B cell (primary cell): ENCODE data around the gene TMEM147. TPM values are rescaled to one million over a fixed set of nuclear protein-coding genes. Genes with fewer than 3 reads are reported as not detected.

ENCODE experiments used
- ATAC-seq: fragments of 200-7000 bp; cut with Tn5 transposase; one replicate; pipeline ENCODE4 v1.10.0; 2021; ENCODE audit warnings: low read depth, mild to moderate bottlenecking, moderate number of reproducible peaks, moderate library complexity
- CTCF ChIA-PET: fragments of 350-600 bp; sonication (Branson Sonifier 250); formaldehyde crosslinking; loops from one replicate; lab custom pipeline; 2021; ENCODE audit warnings: antibody characterized with exemption, inconsistent platforms; lab: Charles Lee
- POLR2A ChIA-PET: fragments of 350-600 bp; sonication (Branson Sonifier 250); formaldehyde crosslinking; loops from one replicate; lab custom pipeline; 2021; ENCODE audit warnings: antibody characterized with exemption; lab: Charles Lee
- DNase-seq: peaks from one replicate; pipeline ENCODE4 v3.0.0; 2013
- H2AFZ ChIP-seq: 2 replicates; pipeline ENCODE4 v1.6.1; 2012; ENCODE audit warnings: mild to moderate bottlenecking, low read depth, low read length; ENCODE audit not compliant: insufficient read depth, poor library complexity, severe bottlenecking
- H3K27ac ChIP-seq, 2 donors: 1 replicate in 1 of 2; 2 replicates in 1 of 2; pipeline ENCODE4 v1.5.1; 2012 to 2013; ENCODE audit warnings: low read length in 2 of 2, mild to moderate bottlenecking in 2 of 2, moderate library complexity in 1 of 2
- H3K27me3 ChIP-seq, 4 experiments: fragments of 200-600 bp in 1 of 4; sonication (generic) in 1 of 4; replicated peaks in 1 of 4; 1 replicate in 2 of 4; 2 replicates in 2 of 4; pipeline versions ENCODE4 v1.6.1 to v1.7.0; 2013 to 2016; ENCODE audit warnings: low read length in 3 of 4, mild to moderate bottlenecking in 2 of 4, mixed read lengths in 1 of 4, moderate library complexity in 1 of 4; ENCODE audit not compliant: insufficient read depth in 4 of 4, control insufficient read depth in 3 of 4; ENCODE audit errors: control extremely low read depth in 1 of 4
- H3K36me3 ChIP-seq, 2 experiments: replicated peaks in 1 of 2; 1 replicate in 1 of 2; 2 replicates in 1 of 2; pipeline versions ENCODE4 v1.6.1 to v1.7.1; 2013; ENCODE audit warnings: low read length in 1 of 2; ENCODE audit not compliant: insufficient read depth in 2 of 2, control insufficient read depth in 1 of 2; ENCODE audit errors: control extremely low read depth in 1 of 2, extremely low read depth in 1 of 2
- H3K4me1 ChIP-seq, 2 donors: fragments of 200-600 bp in 1 of 2; sonication (generic) in 1 of 2; 1 replicate in 1 of 2; 2 replicates in 1 of 2; pipeline versions ENCODE4 v1.5.1 to v1.6.1; 2013 to 2017; ENCODE audit warnings: low read length in 2 of 2; ENCODE audit not compliant: control insufficient read depth in 2 of 2, insufficient read depth in 2 of 2
- H3K4me2 ChIP-seq: replicated peaks from 2 replicates; pipeline ENCODE3; 2012; ENCODE audit warnings: mild to moderate bottlenecking, low read depth, low read length; ENCODE audit not compliant: poor library complexity, severe bottlenecking
- H3K4me3 ChIP-seq, 5 experiments: fragments of 200-600 bp in 1 of 5; sonication (generic) in 1 of 5; 1 replicate in 3 of 5; 2 replicates in 2 of 5; pipeline versions ENCODE4 v1.5.1 to v1.7.0; 2011 to 2016; ENCODE audit warnings: low read length in 4 of 5, mild to moderate bottlenecking in 4 of 5, low read depth in 2 of 5, control low read depth in 1 of 5, moderate library complexity in 1 of 5; ENCODE audit not compliant: insufficient read depth in 1 of 5; ENCODE audit errors: control extremely low read depth in 1 of 5, extremely low read depth in 1 of 5
- H3K79me2 ChIP-seq: fragments of 200-600 bp; sonication (generic); one replicate; pipeline ENCODE4 v1.6.0; 2016; ENCODE audit warnings: low read length; ENCODE audit not compliant: control insufficient read depth, insufficient read depth
- H3K9ac ChIP-seq: fragments of 200-600 bp; sonication (generic); 2 replicates; pipeline ENCODE4 v1.6.1; 2017; ENCODE audit warnings: mild to moderate bottlenecking, low read length, moderate library complexity
- H3K9me3 ChIP-seq, 3 donors: one replicate each; pipeline versions ENCODE4 v1.6.1 to v1.7.1; 2013; ENCODE audit warnings: low read length in 2 of 3; ENCODE audit not compliant: control insufficient read depth in 2 of 3, insufficient read depth in 1 of 3; ENCODE audit errors: control extremely low read depth in 1 of 3
- H4K20me1 ChIP-seq: 2 replicates; pipeline ENCODE4 v1.6.0; 2012; ENCODE audit warnings: mild to moderate bottlenecking, low read length; ENCODE audit not compliant: insufficient read depth, control insufficient read depth, poor library complexity, severe bottlenecking
- H3K27ac Mint-ChIP-seq: one replicate; pipeline ENCODE4 v1.8.0; 2021; ENCODE audit warnings: mixed read lengths
- H3K27me3 Mint-ChIP-seq: one replicate; pipeline ENCODE4 v1.8.0; 2021; ENCODE audit warnings: mixed read lengths
- H3K4me1 Mint-ChIP-seq: one replicate; pipeline ENCODE4 v1.8.0; 2021; ENCODE audit warnings: mixed read lengths
- H3K4me3 Mint-ChIP-seq: one replicate; pipeline ENCODE4 v1.8.0; 2021; ENCODE audit warnings: mixed read lengths
- H3K9me3 Mint-ChIP-seq: one replicate; pipeline ENCODE4 v1.8.0; 2022; ENCODE audit warnings: mixed read lengths; ENCODE audit not compliant: insufficient read depth
- EZH2 ChIP-seq: IDR thresholded peaks from 2 replicates; pipeline ENCODE4 v1.6.1; 2012; ENCODE audit warnings: borderline replicate concordance, low read depth, mild to moderate bottlenecking, moderate library complexity, low read length; ENCODE audit not compliant: insufficient read depth, poor library complexity, severe bottlenecking
- WGBS: methylation state at CpG from one replicate; pipeline ENCODE4 v1.1.5; 2013; ENCODE audit warnings: missing lambda C conversion rate; ENCODE audit not compliant: insufficient coverage; 5-methylcytosine and 5-hydroxymethylcytosine counted together
- intact Hi-C: fragments of 100-400 bp; cut with micrococcal nuclease; formaldehyde crosslinking; loops from one replicate; pipeline ENCODE4 v1.10.0; 2022
- polyA plus RNA-seq: library from polyadenylated mRNA; depleted of rRNA; stranded (reverse); fragments of >200 nt; gene quantifications from 2 replicates; pipeline ENCODE4 v1.2.3, GENCODE V29; 2012
- total RNA-seq, 2 donors: library from RNA; stranded (reverse); fragments of 120-200 nt in 1 of 2; gene quantifications; 1 replicate in 1 of 2; 2 replicates in 1 of 2; pipeline versions ENCODE4 v1.2.3 to v1.2.4, GENCODE V29; 2013 to 2022
- TF ChIP-seq, protein P1 (sequence below): fragments of 200-600 bp; IDR thresholded peaks from one replicate; pipeline ENCODE4 v1.8.0; 2022; ENCODE audit warnings: antibody characterized with exemption, mild to moderate bottlenecking

TMEM147 gene
- total and polyA plus RNA-seq, 2 donors (not counting 1 experiment from before 2014, with no cell fraction given): 39.8 to 68.9 TPM

DNA sequence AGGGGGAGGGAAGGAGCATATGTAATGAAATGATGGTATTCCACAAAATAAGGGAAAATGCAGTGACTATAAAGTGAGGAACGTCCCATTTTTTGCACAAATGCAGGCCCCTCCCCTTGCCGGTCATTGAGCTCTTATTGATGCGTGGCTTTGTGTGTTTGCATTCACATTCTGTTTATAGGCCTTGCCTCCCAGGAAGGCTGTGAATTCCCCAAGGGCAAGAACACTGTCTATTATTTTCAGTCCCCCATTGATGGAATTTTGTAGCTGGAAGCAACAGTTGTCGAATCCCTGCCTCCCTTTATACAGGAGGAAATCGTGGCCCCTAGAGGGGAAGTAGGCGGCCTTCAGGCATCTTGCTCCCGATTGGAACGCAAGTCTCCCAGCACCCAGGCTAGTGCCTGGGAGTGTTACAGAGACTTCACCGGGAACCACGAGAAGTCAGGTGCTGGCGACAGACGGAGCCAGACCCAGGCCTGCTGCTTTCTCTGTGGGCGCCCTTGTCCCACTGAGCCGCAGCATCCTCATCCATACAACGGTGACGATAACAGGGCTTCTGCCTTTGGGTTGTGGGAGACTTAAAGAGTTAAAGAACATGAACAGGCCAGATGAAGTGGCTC lies 24.2 kb upstream of the TMEM147 start:
- Histone ChIP-seq H3K9me3 (no peaks in the 10 kb centered on the region), H4K20me1 (no peaks in the 10 kb centered on the region), H3K4me2 (no peak overlapping the region), H3K4me3 (no peak overlapping the region), H2AFZ (no peak overlapping the region), H3K36me3 (no peaks in the 10 kb centered on the region), H3K79me2 (no peaks in the 10 kb centered on the region), H3K4me1 (no peaks in the 10 kb centered on the region), H3K27ac (no peak overlapping the region), H3K9ac (no peak overlapping the region), H3K27me3 (peaks cover 0 to 5% (median 2%) of the 10 kb centered on the region in 4 experiments)
- H3K4me1 Mint-ChIP-seq: no peaks in the 10 kb centered on the region
- TF ChIP-seq EZH2: no peak
- TF ChIP-seq, protein P1, sequence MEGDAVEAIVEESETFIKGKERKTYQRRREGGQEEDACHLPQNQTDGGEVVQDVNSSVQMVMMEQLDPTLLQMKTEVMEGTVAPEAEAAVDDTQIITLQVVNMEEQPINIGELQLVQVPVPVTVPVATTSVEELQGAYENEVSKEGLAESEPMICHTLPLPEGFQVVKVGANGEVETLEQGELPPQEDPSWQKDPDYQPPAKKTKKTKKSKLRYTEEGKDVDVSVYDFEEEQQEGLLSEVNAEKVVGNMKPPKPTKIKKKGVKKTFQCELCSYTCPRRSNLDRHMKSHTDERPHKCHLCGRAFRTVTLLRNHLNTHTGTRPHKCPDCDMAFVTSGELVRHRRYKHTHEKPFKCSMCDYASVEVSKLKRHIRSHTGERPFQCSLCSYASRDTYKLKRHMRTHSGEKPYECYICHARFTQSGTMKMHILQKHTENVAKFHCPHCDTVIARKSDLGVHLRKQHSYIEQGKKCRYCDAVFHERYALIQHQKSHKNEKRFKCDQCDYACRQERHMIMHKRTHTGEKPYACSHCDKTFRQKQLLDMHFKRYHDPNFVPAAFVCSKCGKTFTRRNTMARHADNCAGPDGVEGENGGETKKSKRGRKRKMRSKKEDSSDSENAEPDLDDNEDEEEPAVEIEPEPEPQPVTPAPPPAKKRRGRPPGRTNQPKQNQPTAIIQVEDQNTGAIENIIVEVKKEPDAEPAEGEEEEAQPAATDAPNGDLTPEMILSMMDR: no peak
- no peak overlapping the region for H3K4me3 Mint-ChIP-seq
- ChIA-PET CTCF (interaction anchor here (1.7 kb wide), 1 partner anchor 11 kb away, joined by 11 read pairs; no protein-coding TSS in a partner anchor), POLR2A (no interaction called here)
- H3K9me3 Mint-ChIP-seq: no peaks in the 10 kb centered on the region
- WGBS: 83% methylated on average over 14 of the region's 16 CpGs
- no peak overlapping the region for H3K27ac Mint-ChIP-seq
- intact Hi-C loops: no loop called here
- DNase-seq: no peak
- peaks cover 34% of the 10 kb centered on the region for H3K27me3 Mint-ChIP-seq
- no peak for ATAC-seq

DNA sequence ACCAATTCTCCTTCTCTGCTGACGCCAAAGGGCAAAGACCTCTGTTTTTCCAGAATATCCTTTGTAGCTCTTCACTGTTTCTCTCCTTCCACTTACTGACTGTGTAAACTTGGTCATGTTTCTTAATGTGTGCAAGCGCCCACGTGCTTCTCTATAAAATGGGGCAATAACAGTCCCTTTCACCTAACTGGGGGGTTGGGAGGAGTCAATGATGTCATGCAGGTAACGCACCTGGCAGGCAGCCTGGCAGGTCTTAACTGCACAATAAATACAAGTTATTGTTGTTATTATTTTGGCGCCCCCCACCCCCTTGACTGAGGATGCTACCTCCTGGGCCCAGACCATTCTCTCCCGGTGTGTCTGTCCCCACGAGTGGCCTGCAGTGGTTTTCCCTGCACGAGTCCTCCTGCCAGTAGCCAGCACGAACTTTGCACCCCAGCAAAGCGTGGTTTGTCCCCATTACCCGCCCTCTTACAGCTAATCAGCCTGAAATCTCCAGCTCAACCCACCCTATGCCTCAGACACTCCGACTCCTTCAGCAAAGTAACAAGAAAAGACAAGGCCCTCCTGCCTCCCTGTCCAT lies 22.6 kb upstream of the TMEM147 start:
- H3K4me3 ChIP-seq: no peak overlapping the region
- POLR2A ChIA-PET: no interaction called here
- no peak overlapping the region for H3K9ac ChIP-seq
- no peaks in the 10 kb centered on the region for H3K79me2 ChIP-seq
- WGBS: 88% methylated on average over 9 of the region's 12 CpGs
- peaks cover 0 to 11% (median 2%) of the 10 kb centered on the region in 4 experiments for H3K27me3 ChIP-seq
- Mint-ChIP-seq H3K9me3 (no peaks in the 10 kb centered on the region), H3K27me3 (peaks cover 36% of the 10 kb centered on the region), H3K4me3 (no peak overlapping the region), H3K27ac (no peak overlapping the region), H3K4me1 (no peaks in the 10 kb centered on the region)
- H3K36me3 ChIP-seq: no peaks in the 10 kb centered on the region
- no peak overlapping the region for H2AFZ ChIP-seq
- no peak overlapping the region for H3K4me2 ChIP-seq
- no peak for ATAC-seq
- DNase-seq: no peak
- no peaks in the 10 kb centered on the region for H3K9me3 ChIP-seq
- CTCF ChIA-PET: no interaction called here
- no peak for TF ChIP-seq EZH2
- TF ChIP-seq, protein P1: no peak
- H3K4me1 ChIP-seq: no peaks in the 10 kb centered on the region
- H4K20me1 ChIP-seq: no peaks in the 10 kb centered on the region
- intact Hi-C loops: no loop called here
- H3K27ac ChIP-seq: no peak overlapping the region
